SK-N-SH (cell line): Measurements from ENCODE around the gene CCDC57.

ENCODE experiments used
- EP300 ChIP-seq, 2 experiments: IDR thresholded peaks; 2 replicates each; pipeline versions ENCODE4 v1.4.0 to v1.6.1; 2012; ENCODE audit warnings: borderline replicate concordance in 1 of 2, low read depth in 1 of 2, low read length in 1 of 2
- MXI1 ChIP-seq: IDR thresholded peaks from 2 replicates; pipeline ENCODE4 v1.6.1; 2012; ENCODE audit warnings: mild to moderate bottlenecking, low read depth, low read length, improper control_type of control experiment
- POLR2AphosphoS5 ChIP-seq: IDR thresholded peaks from 2 replicates; pipeline ENCODE4 v1.6.1; 2012; ENCODE audit warnings: low read depth, low read length
- RAD21 ChIP-seq: IDR thresholded peaks from 2 replicates; pipeline ENCODE4 v1.6.1; 2012; ENCODE audit warnings: mild to moderate bottlenecking, low read length
- TAF1 ChIP-seq: IDR thresholded peaks from 2 replicates; pipeline ENCODE4 v1.6.1; 2012; ENCODE audit warnings: low read depth, mild to moderate bottlenecking, low read length, moderate library complexity, borderline replicate concordance
- USF2 ChIP-seq: fragments of 150-350 bp; IDR thresholded peaks from 2 replicates; pipeline ENCODE4 v1.6.1; 2017; ENCODE audit warnings: antibody characterized with exemption, low read length, low read depth, borderline replicate concordance
- TF ChIP-seq, protein P1 (sequence below): fragments of 200-600 bp; sonication (generic); IDR thresholded peaks from 2 replicates; pipeline ENCODE4 v1.6.1; 2017; ENCODE audit warnings: antibody characterized with exemption, mild to moderate bottlenecking, moderate library complexity

DNA sequence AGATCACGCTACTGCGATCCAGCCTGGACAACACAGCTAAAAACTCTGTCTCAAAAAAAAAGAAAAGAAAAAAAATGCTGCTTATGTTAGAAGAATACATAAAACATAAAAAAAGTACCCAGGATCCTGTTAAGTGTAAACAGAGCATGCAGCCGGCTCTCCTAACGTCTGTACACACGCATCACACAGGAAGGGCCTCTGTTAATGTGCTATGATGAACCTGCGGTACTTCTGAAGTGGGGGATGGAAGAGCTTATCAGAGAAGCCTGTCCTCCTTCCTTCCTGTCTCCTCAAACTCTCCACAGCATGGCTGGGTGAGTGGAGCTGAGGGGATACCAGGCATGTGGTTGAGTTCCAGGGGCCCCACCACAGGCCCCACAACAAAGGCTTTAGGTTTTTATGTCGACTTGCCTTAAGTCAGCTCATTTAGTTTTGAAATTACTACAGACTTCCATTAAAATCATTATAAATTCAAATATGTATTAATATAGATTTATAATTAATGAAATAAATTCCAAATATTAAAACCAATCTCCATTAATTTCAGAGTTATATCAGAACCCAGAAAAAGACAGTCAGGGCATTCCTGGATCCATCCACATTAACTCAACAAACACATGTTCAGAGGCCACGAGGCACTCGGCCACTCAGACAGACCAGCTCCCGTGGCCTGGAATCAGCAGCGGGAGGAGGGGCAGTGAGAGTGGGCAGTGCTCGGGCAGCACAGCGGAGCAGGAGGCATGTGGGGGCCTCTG lies 11.7 kb downstream of the CCDC57 start:
- TF ChIP-seq, protein P1, sequence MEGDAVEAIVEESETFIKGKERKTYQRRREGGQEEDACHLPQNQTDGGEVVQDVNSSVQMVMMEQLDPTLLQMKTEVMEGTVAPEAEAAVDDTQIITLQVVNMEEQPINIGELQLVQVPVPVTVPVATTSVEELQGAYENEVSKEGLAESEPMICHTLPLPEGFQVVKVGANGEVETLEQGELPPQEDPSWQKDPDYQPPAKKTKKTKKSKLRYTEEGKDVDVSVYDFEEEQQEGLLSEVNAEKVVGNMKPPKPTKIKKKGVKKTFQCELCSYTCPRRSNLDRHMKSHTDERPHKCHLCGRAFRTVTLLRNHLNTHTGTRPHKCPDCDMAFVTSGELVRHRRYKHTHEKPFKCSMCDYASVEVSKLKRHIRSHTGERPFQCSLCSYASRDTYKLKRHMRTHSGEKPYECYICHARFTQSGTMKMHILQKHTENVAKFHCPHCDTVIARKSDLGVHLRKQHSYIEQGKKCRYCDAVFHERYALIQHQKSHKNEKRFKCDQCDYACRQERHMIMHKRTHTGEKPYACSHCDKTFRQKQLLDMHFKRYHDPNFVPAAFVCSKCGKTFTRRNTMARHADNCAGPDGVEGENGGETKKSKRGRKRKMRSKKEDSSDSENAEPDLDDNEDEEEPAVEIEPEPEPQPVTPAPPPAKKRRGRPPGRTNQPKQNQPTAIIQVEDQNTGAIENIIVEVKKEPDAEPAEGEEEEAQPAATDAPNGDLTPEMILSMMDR: no peak
- TF ChIP-seq TAF1 (no peak), EP300 (IDR thresholded peaks at IDR 0.05; ENCODE audit: borderline replicate concordance in 1 of 2, low read depth in 1 of 2, low read length in 1 of 2) (no peak), POLR2AphosphoS5 (no peak), MXI1 (no peak), RAD21 (no peak), USF2 (no peak)
